ENCODE results near the gene LHX6. TPM values are rescaled to one million over a fixed set of nuclear protein-coding genes. Genes with fewer than 3 reads are reported as not detected.

LHX6 gene
- total and polyA plus RNA-seq, 2 donors (not counting 1 experiment from before 2014, with no cell fraction given): 0.09 TPM; not detected in 1

- Histone ChIP-seq H3K27ac (ENCODE audit: insufficient read depth, low read length) (no peak overlapping the region), H3K4me1 (ENCODE audit: control insufficient read depth, extremely low read depth, insufficient read depth, low read length) (no peaks in the 10 kb centered on the region), H3K27me3 (ENCODE audit: control insufficient read depth, insufficient read depth, low read length) (no peaks in the 10 kb centered on the region), H3K79me2 (ENCODE audit: control insufficient read depth, insufficient read depth, low read length) (no peaks in the 10 kb centered on the region), H3K36me3 (ENCODE audit: control insufficient read depth, insufficient read depth, low read length) (peaks cover 3% of the 10 kb centered on the region), H3K4me2 (ENCODE audit: extremely low read depth, insufficient read depth, low read length) (no peak overlapping the region), H3K9me3 (ENCODE audit: control insufficient read depth, insufficient read depth, low read depth, low read length) (no peaks in the 10 kb centered on the region), H3K9ac (ENCODE audit: insufficient read depth, low read length) (no peak overlapping the region), H4K20me1 (ENCODE audit: control insufficient read depth, extremely low read depth, insufficient read depth, low read length) (no peaks in the 10 kb centered on the region), H3K4me3 (replicated peaks in 1 of 4; ENCODE audit: control extremely low read depth in 1 of 4, insufficient read depth in 1 of 4, low read depth in 3 of 4, low read length in 4 of 4) (no peak overlapping the region), H2AFZ (ENCODE audit: low read length) (no peak overlapping the region)
- no peak for DNase-seq (ENCODE audit: low read depth in 2 of 2)
- TF ChIP-seq CTCF (conservative IDR thresholded peaks at IDR 0.05 in 1 of 2, IDR thresholded peaks at IDR 0.05 in 1 of 2; ENCODE audit: low read depth in 1 of 2, low read length in 2 of 2) (no peak), EZH2 (IDR thresholded peaks at IDR 0.05; ENCODE audit: low read length, missing control alignments) (no peak)
These were observed 26.0 kb upstream of the LHX6 start for GRCh38 chr9:122254761-122255160.

- Histone ChIP-seq H2AFZ (ENCODE audit: low read length) (no peak overlapping the region), H3K4me1 (ENCODE audit: control insufficient read depth, extremely low read depth, insufficient read depth, low read length) (no peaks in the 10 kb centered on the region), H3K4me2 (ENCODE audit: extremely low read depth, insufficient read depth, low read length) (no peak overlapping the region), H3K4me3 (replicated peaks in 1 of 4; ENCODE audit: control extremely low read depth in 1 of 4, insufficient read depth in 1 of 4, low read depth in 3 of 4, low read length in 4 of 4) (no peak overlapping the region), H3K79me2 (ENCODE audit: control insufficient read depth, insufficient read depth, low read length) (no peaks in the 10 kb centered on the region), H3K9ac (ENCODE audit: insufficient read depth, low read length) (no peak overlapping the region), H4K20me1 (ENCODE audit: control insufficient read depth, extremely low read depth, insufficient read depth, low read length) (no peaks in the 10 kb centered on the region), H3K9me3 (ENCODE audit: control insufficient read depth, insufficient read depth, low read depth, low read length) (no peaks in the 10 kb centered on the region), H3K36me3 (ENCODE audit: control insufficient read depth, insufficient read depth, low read length) (peaks cover 5% of the 10 kb centered on the region), H3K27me3 (ENCODE audit: control insufficient read depth, insufficient read depth, low read length) (no peaks in the 10 kb centered on the region), H3K27ac (ENCODE audit: insufficient read depth, low read length) (no peak overlapping the region)
- TF ChIP-seq CTCF (conservative IDR thresholded peaks at IDR 0.05 in 1 of 2, IDR thresholded peaks at IDR 0.05 in 1 of 2; ENCODE audit: low read depth in 1 of 2, low read length in 2 of 2) (no peak), EZH2 (IDR thresholded peaks at IDR 0.05; ENCODE audit: low read length, missing control alignments) (no peak)
- DNase-seq (ENCODE audit: low read depth in 2 of 2): no peak
These were observed 24.0 kb upstream of the LHX6 start for GRCh38 chr9:122252796-122253195.

- no peak overlapping the region for H3K27ac ChIP-seq (ENCODE audit: insufficient read depth, low read length)
- no peak overlapping the region for H3K4me3 ChIP-seq (replicated peaks in 1 of 4; ENCODE audit: control extremely low read depth in 1 of 4, insufficient read depth in 1 of 4, low read depth in 3 of 4, low read length in 4 of 4)
- H3K4me1 ChIP-seq (ENCODE audit: control insufficient read depth, extremely low read depth, insufficient read depth, low read length): no peaks in the 10 kb centered on the region
- no peaks in the 10 kb centered on the region for H4K20me1 ChIP-seq (ENCODE audit: control insufficient read depth, extremely low read depth, insufficient read depth, low read length)
- H3K36me3 ChIP-seq (ENCODE audit: control insufficient read depth, insufficient read depth, low read length): peaks cover 5% of the 10 kb centered on the region
- DNase-seq (ENCODE audit: low read depth in 2 of 2): no peak
- no peak overlapping the region for H3K4me2 ChIP-seq (ENCODE audit: extremely low read depth, insufficient read depth, low read length)
- TF ChIP-seq EZH2 (IDR thresholded peaks at IDR 0.05; ENCODE audit: low read length, missing control alignments): no peak
- no peak for TF ChIP-seq CTCF (conservative IDR thresholded peaks at IDR 0.05 in 1 of 2, IDR thresholded peaks at IDR 0.05 in 1 of 2; ENCODE audit: low read depth in 1 of 2, low read length in 2 of 2)
- H2AFZ ChIP-seq (ENCODE audit: low read length): no peak overlapping the region
- no peaks in the 10 kb centered on the region for H3K79me2 ChIP-seq (ENCODE audit: control insufficient read depth, insufficient read depth, low read length)
- no peaks in the 10 kb centered on the region for H3K9me3 ChIP-seq (ENCODE audit: control insufficient read depth, insufficient read depth, low read depth, low read length)
- H3K27me3 ChIP-seq (ENCODE audit: control insufficient read depth, insufficient read depth, low read length): no peaks in the 10 kb centered on the region
- no peak overlapping the region for H3K9ac ChIP-seq (ENCODE audit: insufficient read depth, low read length)
These were observed 22.6 kb upstream of the LHX6 start for GRCh38 chr9:122251351-122251750.

Data from fibroblast of lung (primary cell).